ENCODE measurements around the gene CDKAL1.

CDKAL1 gene

DNA sequence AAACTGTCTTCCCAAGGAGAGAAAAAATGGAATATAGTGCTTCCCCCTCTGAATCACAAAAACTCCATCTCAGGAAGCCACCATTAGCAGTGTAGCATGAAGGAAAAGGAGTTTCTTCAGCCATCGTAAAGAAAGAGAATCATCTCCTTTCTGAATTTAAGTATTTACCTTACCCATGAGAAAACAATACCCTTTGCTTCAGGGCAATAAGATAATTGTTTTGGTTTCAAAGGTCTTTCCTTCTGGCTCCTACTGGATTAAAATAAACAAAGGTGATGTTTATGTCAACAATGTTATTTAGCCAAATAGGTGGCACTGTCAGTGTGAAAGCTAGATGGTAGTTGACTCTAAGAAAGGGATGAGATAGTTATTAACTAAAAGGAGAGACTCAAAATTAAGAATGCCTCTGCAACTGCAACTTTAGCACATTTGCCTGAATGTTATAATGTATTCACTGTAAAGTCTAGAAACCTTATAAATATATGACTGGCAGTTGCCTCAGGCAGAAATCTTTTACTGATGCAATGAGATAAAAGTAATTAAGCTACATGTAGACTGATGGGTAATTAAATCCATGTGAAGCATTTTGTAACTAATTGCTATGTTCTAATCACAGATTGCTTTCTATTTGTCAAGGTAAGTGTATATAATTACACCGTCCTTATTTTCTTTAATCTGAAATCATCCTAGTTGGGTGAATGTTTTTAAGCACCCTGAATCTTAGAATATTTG lies 399.0 kb downstream of the CDKAL1 start:
- DNase-seq, result peak; percentile 93

GRCh38 chr6:20936949-20937348 lies 402.7 kb downstream of the CDKAL1 start:
- DNase-seq, result no peak

GRCh38 chr6:20939161-20939775 lies 405.0 kb downstream of the CDKAL1 start:
- peak; percentile 87 for DNase-seq

DNA sequence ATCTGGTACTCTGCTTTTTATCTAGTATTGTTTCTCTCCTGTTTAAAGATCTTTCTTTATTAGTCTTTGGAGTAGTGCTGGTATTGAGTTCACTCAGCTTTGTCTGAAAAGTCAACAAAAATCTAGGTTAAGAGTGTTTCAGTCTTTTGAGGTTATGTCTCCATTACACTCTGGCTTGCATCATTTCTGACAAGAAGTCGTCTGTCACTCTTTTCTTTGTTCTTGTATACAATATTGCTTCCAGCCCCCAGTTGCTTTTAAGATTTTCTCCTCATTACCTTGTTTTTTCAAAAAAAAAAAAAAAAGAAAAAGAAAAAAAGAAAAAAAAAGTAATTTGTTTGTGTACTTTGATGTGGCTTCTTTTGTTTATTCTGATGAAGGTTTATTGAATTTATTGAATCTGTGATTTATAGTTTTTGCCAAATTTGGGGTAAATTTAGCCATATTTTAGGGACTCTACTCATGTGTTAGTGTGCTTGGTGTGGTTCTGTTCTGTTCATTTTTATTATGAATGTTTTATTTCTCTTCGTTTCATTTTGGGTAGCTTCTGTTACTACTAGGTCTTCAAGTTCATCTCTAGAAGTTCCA lies 408.9 kb downstream of the CDKAL1 start:
- no peak for DNase-seq

- DNase-seq, result no peak
These were observed 409.7 kb downstream of the CDKAL1 start for GRCh38 chr6:20943922-20944321.

GRCh38 chr6:20946022-20946421 lies 411.8 kb downstream of the CDKAL1 start:
- no peak for DNase-seq

DNA sequence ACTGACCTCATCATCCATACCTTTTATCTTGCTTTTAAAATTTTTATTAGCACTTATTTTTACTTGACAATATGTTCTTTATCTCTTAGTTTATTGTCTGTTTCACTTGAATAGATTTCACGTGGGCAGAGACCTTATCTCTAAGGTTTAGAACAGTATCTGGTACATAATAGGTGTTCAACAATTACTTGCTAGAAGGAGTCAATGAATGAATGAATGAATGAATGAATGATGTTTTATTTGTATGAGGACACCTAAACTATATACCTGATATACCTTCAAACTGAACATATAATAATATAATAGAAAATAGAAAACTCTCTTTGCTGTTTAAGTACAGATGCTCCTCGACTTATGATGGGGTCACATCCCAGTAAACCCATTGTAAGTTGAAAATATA lies 412.6 kb downstream of the CDKAL1 start:
- DNase-seq, result no peak

GRCh38 chr6:20947977-20948376 lies 413.7 kb downstream of the CDKAL1 start:
- DNase-seq, result no peak

GRCh38 chr6:20948556-20948955 lies 414.3 kb downstream of the CDKAL1 start:
- DNase-seq, result peak; percentile 66

- DNase-seq, result no peak
These were observed 414.9 kb downstream of the CDKAL1 start for GRCh38 chr6:20949138-20949537.

DNA sequence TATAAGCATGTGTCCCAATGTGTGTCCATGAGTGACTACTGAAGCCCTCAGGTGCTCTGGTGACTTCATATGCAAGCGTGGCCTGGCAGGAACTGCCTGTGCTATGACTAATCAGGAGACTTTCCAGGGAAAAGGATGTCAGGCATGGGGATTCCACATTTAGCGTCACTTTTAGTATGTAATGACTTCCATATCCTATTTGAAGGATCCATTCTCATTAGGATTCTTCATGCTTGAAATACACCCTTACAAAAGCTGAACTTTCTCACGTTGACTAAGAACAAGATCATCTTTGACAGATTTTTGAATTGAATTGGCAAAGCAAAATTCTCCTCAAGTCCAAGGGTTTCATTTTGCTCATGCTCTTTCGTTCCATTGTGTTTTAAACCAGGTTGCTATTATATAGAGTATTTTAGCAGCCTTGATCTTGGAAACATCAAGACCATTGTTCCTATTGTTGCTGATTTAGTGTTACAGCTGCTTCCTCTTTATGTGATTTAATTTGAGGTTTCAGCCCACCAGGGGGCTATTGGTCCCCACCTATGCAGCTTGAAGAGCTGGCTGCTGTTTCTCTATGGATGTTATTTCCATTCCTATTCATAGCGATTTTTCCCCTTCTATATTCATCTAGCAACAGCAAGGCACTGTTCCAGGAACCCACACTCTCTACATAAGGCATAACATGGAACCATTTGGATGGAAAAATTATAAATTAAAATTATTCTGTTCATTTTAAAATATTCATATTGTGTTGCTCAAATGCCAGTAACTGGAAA lies 418.6 kb downstream of the CDKAL1 start:
- peak; percentile 99 for DNase-seq

DNA sequence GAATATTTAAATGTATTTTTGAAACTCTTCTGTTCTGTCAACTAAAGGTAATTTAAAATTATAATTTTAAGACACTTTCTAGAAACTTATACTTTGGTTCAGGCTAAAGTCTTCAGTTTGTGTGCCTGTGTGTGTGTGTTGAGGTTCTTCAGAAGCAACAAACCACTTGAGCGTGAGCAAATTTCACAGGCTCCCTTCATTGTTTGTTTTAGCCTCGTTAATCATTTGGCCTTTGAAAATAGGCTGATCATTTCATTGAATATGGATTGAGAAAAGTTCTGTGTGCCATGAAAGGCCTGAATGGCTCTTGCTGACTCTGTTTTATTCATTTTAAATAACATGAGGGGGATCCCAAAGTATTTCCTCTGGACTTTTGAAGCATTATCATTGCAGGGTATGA lies 420.1 kb downstream of the CDKAL1 start:
- DNase-seq, result peak; percentile 94

- peak; percentile 71 for DNase-seq
These were observed 420.9 kb downstream of the CDKAL1 start for GRCh38 chr6:20955131-20955530.

DNA sequence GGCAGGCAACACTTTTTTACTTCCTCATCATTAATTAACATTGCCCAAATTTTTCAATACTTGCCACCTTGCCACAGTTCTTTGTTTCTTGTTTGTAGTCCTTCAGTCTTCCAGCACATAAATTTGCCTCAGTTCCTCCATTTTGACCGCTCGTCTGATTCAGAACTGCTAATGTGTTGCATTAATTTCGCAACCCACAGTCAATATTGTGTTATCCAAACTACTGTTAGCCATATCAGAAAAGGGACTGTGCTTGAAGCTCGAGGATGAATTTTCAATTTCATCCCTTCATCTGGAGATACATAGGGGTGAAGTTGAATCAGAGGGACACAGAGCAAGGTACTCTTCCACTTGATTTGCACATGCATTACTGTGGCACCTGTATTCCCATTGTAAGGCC lies 421.5 kb downstream of the CDKAL1 start:
- no peak for DNase-seq

GRCh38 chr6:20960067-20960466 lies 425.8 kb downstream of the CDKAL1 start:
- no peak for DNase-seq

GRCh38 chr6:20965276-20965675 lies 431.0 kb downstream of the CDKAL1 start:
- DNase-seq, result no peak

DNA sequence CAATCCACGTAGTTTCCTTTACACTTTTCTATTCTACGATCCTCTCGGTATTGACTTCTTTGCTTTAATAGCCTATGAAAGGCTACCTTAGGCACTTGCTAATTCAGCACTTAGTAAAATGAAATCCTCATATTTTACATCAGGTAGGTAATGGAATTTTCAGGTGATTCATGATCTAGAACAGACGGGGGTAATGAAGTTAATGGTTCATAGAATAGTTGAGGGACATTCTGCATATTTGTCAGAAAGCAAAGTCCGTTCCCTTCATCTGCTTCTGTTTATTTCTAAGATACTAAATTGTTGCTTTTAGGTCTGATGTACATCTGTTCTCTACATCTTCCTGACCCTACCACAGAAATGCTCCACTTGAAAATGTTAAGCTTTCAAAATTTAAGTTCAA lies 431.7 kb downstream of the CDKAL1 start:
- no peak for DNase-seq

- DNase-seq, result no peak
These were observed 435.3 kb downstream of the CDKAL1 start for GRCh38 chr6:20969551-20969950.

DNA sequence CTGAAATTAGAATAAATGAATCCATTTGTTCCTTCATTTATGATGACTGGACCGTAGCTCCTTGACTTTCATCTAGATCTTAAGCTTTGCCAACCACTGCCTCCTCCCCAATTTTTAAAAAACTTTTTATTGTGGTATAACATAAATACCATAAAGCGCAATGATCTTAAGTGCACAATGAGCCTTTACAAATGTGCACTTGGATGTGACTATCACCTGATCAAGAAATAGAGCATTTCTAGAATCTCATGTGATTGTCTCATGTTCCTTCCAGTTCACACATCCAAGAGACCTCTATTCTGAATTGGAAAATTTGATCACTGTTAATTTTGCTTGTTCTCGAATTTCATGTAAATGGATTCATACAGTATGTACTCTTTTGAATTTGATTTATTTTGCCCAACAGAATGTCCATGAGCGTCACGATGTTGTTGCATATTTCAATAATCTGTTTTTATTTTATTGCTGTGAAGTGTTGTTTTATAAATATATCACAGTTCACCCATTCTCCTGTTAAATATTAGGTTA lies 442.2 kb downstream of the CDKAL1 start:
- no peak for DNase-seq

DNA sequence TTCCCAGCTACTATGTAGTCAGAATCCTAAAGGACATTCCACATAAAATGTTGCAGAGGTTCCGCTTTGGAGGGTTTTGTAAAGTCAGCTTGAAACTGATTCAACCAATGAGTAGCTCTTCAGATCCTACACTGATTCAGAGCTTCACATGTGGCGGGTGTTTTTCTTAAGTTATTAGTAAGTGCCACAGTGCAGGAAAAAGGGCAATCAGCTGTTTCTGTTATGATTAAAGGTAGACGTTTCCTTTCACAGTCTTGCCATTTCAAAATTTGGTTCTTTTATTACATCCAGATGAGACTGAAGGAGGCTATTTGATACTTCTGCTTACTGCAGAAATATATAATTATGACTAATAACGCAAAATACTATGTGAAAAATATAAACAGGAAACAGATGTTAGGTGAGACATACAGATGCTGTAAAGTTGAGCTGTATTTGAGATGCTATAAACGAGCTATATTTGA lies 443.9 kb downstream of the CDKAL1 start:
- no peak for DNase-seq

GRCh38 chr6:20979076-20979475 lies 444.8 kb downstream of the CDKAL1 start:
- no peak for DNase-seq

GRCh38 chr6:20983961-20984360 lies 449.7 kb downstream of the CDKAL1 start:
- DNase-seq, result no peak

- DNase-seq, result no peak
These were observed 451.6 kb downstream of the CDKAL1 start for GRCh38 chr6:20985821-20986220.
